ENCODE data around the gene NIBAN1. TPM values are rescaled to one million over a fixed set of nuclear protein-coding genes. Genes with fewer than 3 reads are reported as not detected.

The NIBAN1 gene
- total RNA-seq, 1 donor from 2014 or later, result 0.45 TPM

- no peak overlapping the region for H3K27ac Mint-ChIP-seq
- H3K36me3 Mint-ChIP-seq, result no peaks in the 10 kb centered on the region
- TF ChIP-seq, protein P1, sequence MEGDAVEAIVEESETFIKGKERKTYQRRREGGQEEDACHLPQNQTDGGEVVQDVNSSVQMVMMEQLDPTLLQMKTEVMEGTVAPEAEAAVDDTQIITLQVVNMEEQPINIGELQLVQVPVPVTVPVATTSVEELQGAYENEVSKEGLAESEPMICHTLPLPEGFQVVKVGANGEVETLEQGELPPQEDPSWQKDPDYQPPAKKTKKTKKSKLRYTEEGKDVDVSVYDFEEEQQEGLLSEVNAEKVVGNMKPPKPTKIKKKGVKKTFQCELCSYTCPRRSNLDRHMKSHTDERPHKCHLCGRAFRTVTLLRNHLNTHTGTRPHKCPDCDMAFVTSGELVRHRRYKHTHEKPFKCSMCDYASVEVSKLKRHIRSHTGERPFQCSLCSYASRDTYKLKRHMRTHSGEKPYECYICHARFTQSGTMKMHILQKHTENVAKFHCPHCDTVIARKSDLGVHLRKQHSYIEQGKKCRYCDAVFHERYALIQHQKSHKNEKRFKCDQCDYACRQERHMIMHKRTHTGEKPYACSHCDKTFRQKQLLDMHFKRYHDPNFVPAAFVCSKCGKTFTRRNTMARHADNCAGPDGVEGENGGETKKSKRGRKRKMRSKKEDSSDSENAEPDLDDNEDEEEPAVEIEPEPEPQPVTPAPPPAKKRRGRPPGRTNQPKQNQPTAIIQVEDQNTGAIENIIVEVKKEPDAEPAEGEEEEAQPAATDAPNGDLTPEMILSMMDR (IDR thresholded peaks at IDR 0.05; ENCODE audit: unreplicated experiment), result no peak
- no peak overlapping the region for H3K4me3 Mint-ChIP-seq
- no peak for DNase-seq (ENCODE audit: low spot score in 2 of 2, unreplicated experiment in 2 of 2)
- H3K9me3 Mint-ChIP-seq, result no peaks in the 10 kb centered on the region
- peaks cover 7% of the 10 kb centered on the region for H3K4me1 Mint-ChIP-seq
- H3K27me3 Mint-ChIP-seq (ENCODE audit: low read depth), result peaks cover 2% of the 10 kb centered on the region
Measured at GRCh38 chr1:184947497-184948256, 26.6 kb downstream of the NIBAN1 start.

DNA sequence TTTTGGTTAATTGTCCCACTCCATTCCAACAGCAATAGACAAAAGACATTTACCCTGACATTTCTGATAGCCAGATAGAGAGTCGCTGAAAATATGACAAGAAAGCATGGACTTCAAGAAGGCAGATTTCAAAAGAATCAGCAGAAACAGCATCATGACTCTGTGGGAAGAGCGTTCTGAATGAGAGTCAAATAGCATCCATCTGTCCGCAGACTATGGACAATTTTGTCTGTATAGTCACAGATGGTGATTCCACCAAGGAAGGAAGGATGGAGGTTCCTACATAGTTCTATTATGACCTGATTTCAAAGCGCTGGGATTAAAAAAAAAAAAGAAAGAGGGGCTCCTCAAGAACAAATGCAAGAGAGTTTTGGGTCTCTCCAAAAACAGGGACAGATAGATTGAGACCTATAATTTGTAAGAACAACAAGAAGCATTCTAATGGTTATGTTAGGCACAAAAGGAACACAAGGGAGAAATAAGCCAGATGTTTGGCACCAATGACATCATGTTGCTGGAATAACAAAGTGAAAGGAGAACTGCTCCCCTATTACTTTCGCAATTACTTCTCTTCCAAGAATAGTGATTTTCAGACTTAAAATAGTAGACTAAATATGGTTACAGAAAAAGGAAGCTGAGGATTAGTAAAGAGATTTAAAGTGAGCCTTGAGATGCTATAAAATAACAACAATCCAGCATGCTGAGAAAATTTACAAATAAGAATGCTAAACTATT, 28.5 kb downstream of the NIBAN1 start:
- TF ChIP-seq, protein P1 (IDR thresholded peaks at IDR 0.05; ENCODE audit: unreplicated experiment), result no peak
- Mint-ChIP-seq H3K4me3 (no peak overlapping the region), H3K36me3 (no peaks in the 10 kb centered on the region), H3K27me3 (ENCODE audit: low read depth) (no peaks in the 10 kb centered on the region), H3K9me3 (peaks cover 2% of the 10 kb centered on the region), H3K27ac (no peak overlapping the region), H3K4me1 (peaks cover 7% of the 10 kb centered on the region)
- no peak for DNase-seq (ENCODE audit: low spot score in 2 of 2, unreplicated experiment in 2 of 2)

GRCh38 chr1:184945029-184945428, 29.3 kb downstream of the NIBAN1 start:
- Mint-ChIP-seq H3K4me3 (no peak overlapping the region), H3K4me1 (peaks cover 3% of the 10 kb centered on the region), H3K9me3 (peaks cover 8% of the 10 kb centered on the region), H3K27ac (no peak overlapping the region), H3K36me3 (no peaks in the 10 kb centered on the region), H3K27me3 (ENCODE audit: low read depth) (no peaks in the 10 kb centered on the region)
- TF ChIP-seq, protein P1 (IDR thresholded peaks at IDR 0.05; ENCODE audit: unreplicated experiment), result no peak
- DNase-seq (ENCODE audit: low spot score in 2 of 2, unreplicated experiment in 2 of 2), result no peak

DNA sequence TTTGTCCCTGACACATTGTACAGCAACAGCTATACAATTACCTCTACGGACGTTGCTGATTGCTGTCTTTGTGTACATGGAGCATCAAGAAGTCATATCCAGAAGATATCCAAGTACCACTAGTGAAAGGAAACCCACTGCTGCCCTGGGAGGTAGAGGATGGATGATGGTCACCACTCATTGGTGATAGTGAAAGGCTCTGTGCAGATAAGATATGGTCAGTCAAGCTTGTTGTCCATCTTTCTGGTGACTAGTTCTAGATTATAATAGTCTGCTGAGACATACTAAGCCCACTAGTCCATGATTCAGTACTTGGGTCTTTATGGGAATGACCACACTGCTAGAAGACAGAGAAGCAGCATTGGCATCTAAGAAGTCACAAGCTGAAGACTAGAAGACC, 30.3 kb downstream of the NIBAN1 start:
- H3K9me3 Mint-ChIP-seq, result peaks cover 8% of the 10 kb centered on the region
- TF ChIP-seq, protein P1 (IDR thresholded peaks at IDR 0.05; ENCODE audit: unreplicated experiment), result no peak
- no peak overlapping the region for H3K4me3 Mint-ChIP-seq
- H3K4me1 Mint-ChIP-seq, result peaks cover 3% of the 10 kb centered on the region
- no peak for DNase-seq (ENCODE audit: low spot score in 2 of 2, unreplicated experiment in 2 of 2)
- no peaks in the 10 kb centered on the region for H3K36me3 Mint-ChIP-seq
- no peak overlapping the region for H3K27ac Mint-ChIP-seq
- H3K27me3 Mint-ChIP-seq (ENCODE audit: low read depth), result no peaks in the 10 kb centered on the region

DNA sequence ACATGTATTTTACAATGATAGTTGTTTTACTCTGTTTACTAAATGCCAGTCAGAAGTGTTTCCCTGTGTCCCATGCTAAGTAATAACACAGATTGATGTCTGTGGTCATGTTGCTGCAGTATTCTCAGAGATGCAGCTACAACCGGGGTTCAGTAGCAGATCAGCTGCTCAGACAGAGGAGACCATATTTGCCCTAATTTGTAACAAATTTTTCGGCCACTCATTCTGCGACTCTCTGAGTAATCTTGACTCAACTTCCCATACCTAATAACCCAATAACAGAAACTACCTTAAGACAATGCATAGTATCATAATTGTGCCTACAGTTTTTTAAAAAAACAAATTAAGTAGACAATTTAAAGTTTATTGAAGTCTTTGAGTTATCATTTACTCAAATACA, 32.6 kb downstream of the NIBAN1 start:
- H3K9me3 Mint-ChIP-seq, result peaks cover 8% of the 10 kb centered on the region
- H3K27ac Mint-ChIP-seq, result no peak overlapping the region
- TF ChIP-seq, protein P1 (IDR thresholded peaks at IDR 0.05; ENCODE audit: unreplicated experiment), result no peak
- no peak overlapping the region for H3K4me3 Mint-ChIP-seq
- peaks cover 9% of the 10 kb centered on the region for H3K4me1 Mint-ChIP-seq
- DNase-seq (ENCODE audit: low spot score in 2 of 2, unreplicated experiment in 2 of 2), result no peak
- no peaks in the 10 kb centered on the region for H3K36me3 Mint-ChIP-seq
- no peaks in the 10 kb centered on the region for H3K27me3 Mint-ChIP-seq (ENCODE audit: low read depth)

Data from mesothelial cell of epicardium (in vitro differentiated cells).